GM18498 (cell line): Measurements from ENCODE around the gene REL.
A peak's percentile ranks its signal among the peaks of the same experiment; 100 is the strongest.

Experiments used
- ATAC-seq: cut with Tn5 transposase; IDR thresholded peaks from one replicate; pipeline ENCODE4 v1.9.1; 2021; ENCODE audit warnings: mild to moderate bottlenecking, moderate library complexity; ENCODE audit not compliant: unreplicated experiment

The REL gene

GRCh38 chr2:60963190-60963589, 81.8 kb downstream of the REL start:
- no peak for ATAC-seq

- no peak for ATAC-seq
Measured at GRCh38 chr2:60964651-60965498, 83.5 kb downstream of the REL start.

GRCh38 chr2:60965499-60965785, 84.1 kb downstream of the REL start:
- no peak for ATAC-seq

GRCh38 chr2:60966507-60967405, 85.4 kb downstream of the REL start:
- peak; percentile 79 for ATAC-seq

- ATAC-seq: no peak
Measured at GRCh38 chr2:60972889-60973656, 91.7 kb downstream of the REL start.

- no peak for ATAC-seq
Measured at GRCh38 chr2:60973705-60974104, 92.3 kb downstream of the REL start.

- no peak for ATAC-seq
Measured at GRCh38 chr2:60974652-60975051, 93.3 kb downstream of the REL start.
